PC-9 (cell line): Measurements from ENCODE around the gene FKBP5.
"Not testable (repeated sequence)": the region's sequence is repeated elsewhere in the genome, so short reads cannot be mapped to it uniquely, and the experiment has no call there.

Source experiments
- EZH2 ChIP-seq: fragments of 200-600 bp; sonication (generic); IDR thresholded peaks from 2 replicates; pipeline ENCODE4 v1.8.0; 2017; ENCODE audit warnings: antibody characterized with exemption, low read depth
- TF ChIP-seq, protein P1 (sequence below): fragments of 200-600 bp; sonication (generic); conservative IDR thresholded peaks from 2 replicates; pipeline ENCODE4 v1.6.1; 2017; ENCODE audit warnings: mixed run types, antibody characterized with exemption, mild to moderate bottlenecking, moderate library complexity

DNA sequence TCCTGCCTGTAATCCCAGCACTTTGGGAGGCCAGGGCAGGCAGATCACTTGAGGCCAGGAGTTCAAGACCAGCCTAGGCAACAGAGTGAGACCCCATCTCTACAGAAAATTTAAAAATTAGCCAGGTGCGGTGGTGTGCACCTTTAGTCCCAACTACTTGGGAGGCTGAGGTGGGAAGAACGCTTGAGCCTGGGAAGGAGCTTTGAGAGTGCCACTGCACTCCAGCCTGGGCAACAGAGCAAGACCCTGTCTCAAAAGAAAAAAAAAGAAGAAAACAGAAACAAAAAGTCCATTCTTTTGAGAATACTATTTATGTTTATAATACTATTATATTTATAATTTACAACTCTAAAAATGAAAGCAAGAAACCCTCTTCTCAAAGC lies 15.4 kb downstream of the FKBP5 start:
- TF ChIP-seq EZH2, result not testable (repeated sequence)
- TF ChIP-seq, protein P1, sequence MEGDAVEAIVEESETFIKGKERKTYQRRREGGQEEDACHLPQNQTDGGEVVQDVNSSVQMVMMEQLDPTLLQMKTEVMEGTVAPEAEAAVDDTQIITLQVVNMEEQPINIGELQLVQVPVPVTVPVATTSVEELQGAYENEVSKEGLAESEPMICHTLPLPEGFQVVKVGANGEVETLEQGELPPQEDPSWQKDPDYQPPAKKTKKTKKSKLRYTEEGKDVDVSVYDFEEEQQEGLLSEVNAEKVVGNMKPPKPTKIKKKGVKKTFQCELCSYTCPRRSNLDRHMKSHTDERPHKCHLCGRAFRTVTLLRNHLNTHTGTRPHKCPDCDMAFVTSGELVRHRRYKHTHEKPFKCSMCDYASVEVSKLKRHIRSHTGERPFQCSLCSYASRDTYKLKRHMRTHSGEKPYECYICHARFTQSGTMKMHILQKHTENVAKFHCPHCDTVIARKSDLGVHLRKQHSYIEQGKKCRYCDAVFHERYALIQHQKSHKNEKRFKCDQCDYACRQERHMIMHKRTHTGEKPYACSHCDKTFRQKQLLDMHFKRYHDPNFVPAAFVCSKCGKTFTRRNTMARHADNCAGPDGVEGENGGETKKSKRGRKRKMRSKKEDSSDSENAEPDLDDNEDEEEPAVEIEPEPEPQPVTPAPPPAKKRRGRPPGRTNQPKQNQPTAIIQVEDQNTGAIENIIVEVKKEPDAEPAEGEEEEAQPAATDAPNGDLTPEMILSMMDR, result not testable (repeated sequence)
